PC-3 (cell line): ENCODE measurements around the gene ZNF76.

ENCODE experiments used
- CTCF ChIP-seq: fragments of 300-600 bp; sonication (generic); conservative IDR thresholded peaks from 2 replicates; pipeline ENCODE4 v1.5.1; 2017; ENCODE audit warnings: antibody characterized with exemption, low read depth, mild to moderate bottlenecking, low read length
- EZH2 ChIP-seq: fragments of 300-600 bp; sonication (generic); IDR thresholded peaks from one replicate; pipeline ENCODE4 v1.6.1; 2017; ENCODE audit warnings: antibody characterized with exemption, mild to moderate bottlenecking, low read length; ENCODE audit not compliant: unreplicated experiment
- EZH2phosphoT487 ChIP-seq: fragments of 300-600 bp; sonication (generic); IDR thresholded peaks from 2 replicates; pipeline ENCODE4 v1.6.1; 2018; ENCODE audit warnings: mild to moderate bottlenecking, antibody characterized with exemption, low read length, borderline replicate concordance

- TF ChIP-seq CTCF (no peak), EZH2phosphoT487 (no peak), EZH2 (no peak)
Observed at GRCh38 chr6:35312807-35313206, 53.3 kb downstream of the ZNF76 start.
